ENCODE results near the gene PRPSAP1.

DNA sequence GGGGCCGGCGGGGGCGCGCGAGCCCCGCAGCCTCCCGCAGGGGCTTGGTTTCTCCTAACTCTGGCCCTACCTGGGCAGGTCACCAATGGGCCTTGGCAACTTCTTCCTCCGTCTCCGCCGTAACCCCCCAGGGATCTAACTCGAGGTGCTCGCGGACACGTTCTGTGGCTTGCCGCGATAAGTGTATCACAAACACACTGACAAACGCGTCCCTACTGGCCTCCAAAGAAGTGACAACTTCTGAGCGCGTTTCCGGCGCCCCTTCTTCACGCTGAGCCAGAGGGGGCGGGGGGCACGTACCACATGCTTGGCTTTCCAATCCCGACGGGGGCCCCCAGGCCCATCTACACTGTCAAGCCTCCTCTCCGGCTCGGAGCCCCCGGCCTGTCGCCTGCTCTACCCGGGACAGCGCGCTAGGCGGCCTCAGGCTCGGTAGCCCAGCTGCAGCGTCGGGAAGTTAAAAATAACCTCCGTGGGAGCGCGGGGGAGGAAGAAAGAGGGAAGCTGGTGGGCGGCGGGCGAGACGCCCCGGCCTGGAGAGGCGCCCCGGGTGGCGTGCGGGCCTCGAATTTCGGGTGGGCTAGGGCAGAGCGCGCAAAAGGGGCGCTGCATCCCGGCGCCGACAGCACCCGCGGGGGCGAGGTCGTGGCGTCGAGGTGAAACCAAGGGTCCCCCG lies 30.0 kb upstream of the PRPSAP1 start:
- TF ChIP-seq, protein P1, sequence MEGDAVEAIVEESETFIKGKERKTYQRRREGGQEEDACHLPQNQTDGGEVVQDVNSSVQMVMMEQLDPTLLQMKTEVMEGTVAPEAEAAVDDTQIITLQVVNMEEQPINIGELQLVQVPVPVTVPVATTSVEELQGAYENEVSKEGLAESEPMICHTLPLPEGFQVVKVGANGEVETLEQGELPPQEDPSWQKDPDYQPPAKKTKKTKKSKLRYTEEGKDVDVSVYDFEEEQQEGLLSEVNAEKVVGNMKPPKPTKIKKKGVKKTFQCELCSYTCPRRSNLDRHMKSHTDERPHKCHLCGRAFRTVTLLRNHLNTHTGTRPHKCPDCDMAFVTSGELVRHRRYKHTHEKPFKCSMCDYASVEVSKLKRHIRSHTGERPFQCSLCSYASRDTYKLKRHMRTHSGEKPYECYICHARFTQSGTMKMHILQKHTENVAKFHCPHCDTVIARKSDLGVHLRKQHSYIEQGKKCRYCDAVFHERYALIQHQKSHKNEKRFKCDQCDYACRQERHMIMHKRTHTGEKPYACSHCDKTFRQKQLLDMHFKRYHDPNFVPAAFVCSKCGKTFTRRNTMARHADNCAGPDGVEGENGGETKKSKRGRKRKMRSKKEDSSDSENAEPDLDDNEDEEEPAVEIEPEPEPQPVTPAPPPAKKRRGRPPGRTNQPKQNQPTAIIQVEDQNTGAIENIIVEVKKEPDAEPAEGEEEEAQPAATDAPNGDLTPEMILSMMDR (IDR thresholded peaks at IDR 0.05) = peak in 5 of 6 experiments; percentile 6 to 39 (median 22)
- no peak for TF ChIP-seq POLR2A (IDR thresholded peaks at IDR 0.05)

Data from adrenal gland (tissue), 5 donors.